Measurements from ENCODE around the gene DHX40. TPM values are rescaled to one million over a fixed set of nuclear protein-coding genes. Genes with fewer than 3 reads are reported as not detected.
A peak's percentile ranks its signal among the peaks of the same experiment; 100 is the strongest.
"Not testable (repeated sequence)": the region's sequence is repeated elsewhere in the genome, so short reads cannot be mapped to it uniquely, and the experiment has no call there.

The DHX40 gene
- total RNA-seq, 2 experiments from 2014 or later, result 17.7 to 20.8 TPM

GRCh38 chr17:59533694-59534093 lies 31.7 kb upstream of the DHX40 start:
- peaks cover 27% of the 10 kb centered on the region for H3K27me3 Mint-ChIP-seq (ENCODE audit: low read depth)
- H3K4me3 Mint-ChIP-seq, result no peak overlapping the region
- no peaks in the 10 kb centered on the region for H3K9me3 Mint-ChIP-seq (ENCODE audit: insufficient read depth)
- ATAC-seq (no peak), DNase-seq (peak; percentile 1)
- no peaks in the 10 kb centered on the region for H3K4me1 Mint-ChIP-seq (ENCODE audit: low read depth)
- no peaks in the 10 kb centered on the region for H3K36me3 Mint-ChIP-seq (ENCODE audit: low read depth)
- POLR2A ChIA-PET, result no interaction called here
- H3K27ac Mint-ChIP-seq, result no peak overlapping the region
- CTCF ChIA-PET, result interaction anchor here (4.4 kb wide), 1 partner anchor 12 kb away, joined by 19 read pairs; no protein-coding TSS in a partner anchor

- peak; percentile 3 for DNase-seq
- no peak for ATAC-seq
- H3K4me3 Mint-ChIP-seq, result no peak overlapping the region
- ChIA-PET POLR2A (no interaction called here), CTCF (no interaction called here)
- no peak overlapping the region for H3K27ac Mint-ChIP-seq
- no peaks in the 10 kb centered on the region for H3K9me3 Mint-ChIP-seq (ENCODE audit: insufficient read depth)
- H3K4me1 Mint-ChIP-seq (ENCODE audit: low read depth), result no peaks in the 10 kb centered on the region
- H3K27me3 Mint-ChIP-seq (ENCODE audit: low read depth), result peaks cover 23% of the 10 kb centered on the region
- no peaks in the 10 kb centered on the region for H3K36me3 Mint-ChIP-seq (ENCODE audit: low read depth)
These were observed 30.8 kb upstream of the DHX40 start for GRCh38 chr17:59534583-59534982.

- H3K27me3 Mint-ChIP-seq (ENCODE audit: low read depth), result peaks cover 24% of the 10 kb centered on the region
- ChIA-PET CTCF (no interaction called here), POLR2A (no interaction called here)
- no peaks in the 10 kb centered on the region for H3K9me3 Mint-ChIP-seq (ENCODE audit: insufficient read depth)
- no peak overlapping the region for H3K27ac Mint-ChIP-seq
- H3K4me3 Mint-ChIP-seq, result no peak overlapping the region
- no peaks in the 10 kb centered on the region for H3K4me1 Mint-ChIP-seq (ENCODE audit: low read depth)
- no peaks in the 10 kb centered on the region for H3K36me3 Mint-ChIP-seq (ENCODE audit: low read depth)
- ATAC-seq (no peak), DNase-seq (no peak)
These were observed 27.1 kb upstream of the DHX40 start for GRCh38 chr17:59538195-59538909.

GRCh38 chr17:59542960-59543635 lies 22.3 kb upstream of the DHX40 start:
- H3K9me3 Mint-ChIP-seq (ENCODE audit: insufficient read depth), result no peaks in the 10 kb centered on the region
- no peaks in the 10 kb centered on the region for H3K4me1 Mint-ChIP-seq (ENCODE audit: low read depth)
- no peak for ATAC-seq
- H3K27me3 Mint-ChIP-seq (ENCODE audit: low read depth), result peaks cover 28% of the 10 kb centered on the region
- H3K36me3 Mint-ChIP-seq (ENCODE audit: low read depth), result no peaks in the 10 kb centered on the region
- CTCF ChIA-PET, result no interaction called here
- POLR2A ChIA-PET, result no interaction called here
- H3K27ac Mint-ChIP-seq, result no peak overlapping the region
- H3K4me3 Mint-ChIP-seq, result no peak overlapping the region
- no peak for DNase-seq

GRCh38 chr17:59545942-59546341 lies 19.5 kb upstream of the DHX40 start:
- H3K27ac Mint-ChIP-seq, result no peak overlapping the region
- no peak for DNase-seq
- H3K4me3 Mint-ChIP-seq, result no peak overlapping the region
- CTCF ChIA-PET, result interaction anchor here (0.8 to 1.2 kb wide), 2 partner anchors 15 to 25 kb away, joined by 3 read pairs; no protein-coding TSS in a partner anchor
- no peaks in the 10 kb centered on the region for H3K9me3 Mint-ChIP-seq (ENCODE audit: insufficient read depth)
- POLR2A ChIA-PET, result interaction anchor here (0.6 kb wide), 1 partner anchor 200 kb away, joined by 3 read pairs; no protein-coding TSS in a partner anchor
- H3K27me3 Mint-ChIP-seq (ENCODE audit: low read depth), result peaks cover 23% of the 10 kb centered on the region
- no peak for ATAC-seq
- H3K4me1 Mint-ChIP-seq (ENCODE audit: low read depth), result no peaks in the 10 kb centered on the region
- H3K36me3 Mint-ChIP-seq (ENCODE audit: low read depth), result no peaks in the 10 kb centered on the region

GRCh38 chr17:59547131-59547915 lies 18.1 kb upstream of the DHX40 start:
- no peak for DNase-seq
- CTCF ChIA-PET, result no interaction called here
- H3K36me3 Mint-ChIP-seq (ENCODE audit: low read depth), result no peaks in the 10 kb centered on the region
- POLR2A ChIA-PET, result interaction anchor here (0.6 kb wide), 1 partner anchor 521 kb away, joined by 5 read pairs; no protein-coding TSS in a partner anchor
- no peak for ATAC-seq
- H3K9me3 Mint-ChIP-seq (ENCODE audit: insufficient read depth), result no peaks in the 10 kb centered on the region
- H3K27me3 Mint-ChIP-seq (ENCODE audit: low read depth), result peaks cover 20% of the 10 kb centered on the region
- H3K27ac Mint-ChIP-seq, result no peak overlapping the region
- H3K4me3 Mint-ChIP-seq, result no peak overlapping the region
- no peaks in the 10 kb centered on the region for H3K4me1 Mint-ChIP-seq (ENCODE audit: low read depth)

- H3K9me3 Mint-ChIP-seq (ENCODE audit: insufficient read depth); DNase-seq; POLR2A ChIA-PET; ATAC-seq; H3K27ac Mint-ChIP-seq; H3K4me3 Mint-ChIP-seq; H3K36me3 Mint-ChIP-seq (ENCODE audit: low read depth); H3K4me1 Mint-ChIP-seq (ENCODE audit: low read depth): not testable (repeated sequence)
- CTCF ChIA-PET, result interaction anchor here (0.9 kb wide), 1 partner anchor 26 kb away, joined by 3 read pairs; no protein-coding TSS in a partner anchor
- peaks cover 15% of the 10 kb centered on the region for H3K27me3 Mint-ChIP-seq (ENCODE audit: low read depth)
These were observed 16.4 kb upstream of the DHX40 start for GRCh38 chr17:59548985-59549384.

GRCh38 chr17:59550703-59551102 lies 14.7 kb upstream of the DHX40 start:
- ChIA-PET POLR2A (interaction anchor here (0.7 kb wide), 1 partner anchor 542 kb away, joined by 4 read pairs; no protein-coding TSS in a partner anchor), CTCF (interaction anchor here (2.1 kb wide), 1 partner anchor 30 kb away, joined by 5 read pairs; no protein-coding TSS in a partner anchor)
- Mint-ChIP-seq H3K4me3 (no peak overlapping the region), H3K4me1 (ENCODE audit: low read depth) (no peaks in the 10 kb centered on the region), H3K27ac (no peak overlapping the region), H3K9me3 (ENCODE audit: insufficient read depth) (no peaks in the 10 kb centered on the region), H3K27me3 (ENCODE audit: low read depth) (peaks cover 18% of the 10 kb centered on the region), H3K36me3 (ENCODE audit: low read depth) (no peaks in the 10 kb centered on the region)
- ATAC-seq, result no peak
- DNase-seq, result no peak

- DNase-seq (no peak), ATAC-seq (no peak)
- Mint-ChIP-seq H3K4me1 (ENCODE audit: low read depth) (no peaks in the 10 kb centered on the region), H3K36me3 (ENCODE audit: low read depth) (no peaks in the 10 kb centered on the region), H3K9me3 (ENCODE audit: insufficient read depth) (no peaks in the 10 kb centered on the region), H3K27ac (no peak overlapping the region), H3K27me3 (ENCODE audit: low read depth) (peaks cover 12% of the 10 kb centered on the region), H3K4me3 (no peak overlapping the region)
- POLR2A ChIA-PET, result no interaction called here
- CTCF ChIA-PET, result interaction anchor here (1.4 to 3.8 kb wide), 3 partner anchors 36 to 247 kb away, joined by 3 to 16 read pairs (median 13); no protein-coding TSS in a partner anchor
These were observed 7.4 kb upstream of the DHX40 start for GRCh38 chr17:59558039-59558438.

GRCh38 chr17:59558953-59559352 lies 6.5 kb upstream of the DHX40 start:
- H3K4me1 Mint-ChIP-seq (ENCODE audit: low read depth), result no peaks in the 10 kb centered on the region
- peaks cover 8% of the 10 kb centered on the region for H3K27me3 Mint-ChIP-seq (ENCODE audit: low read depth)
- H3K9me3 Mint-ChIP-seq (ENCODE audit: insufficient read depth), result no peaks in the 10 kb centered on the region
- ATAC-seq (no peak), DNase-seq (no peak)
- ChIA-PET CTCF (interaction anchor here (1.0 to 3.8 kb wide), 6 partner anchors 18 to 248 kb away, joined by 3 to 16 read pairs (median 4); no protein-coding TSS in a partner anchor), POLR2A (interaction anchor here (1.1 kb wide), 1 partner anchor 12 kb away, joined by 4 read pairs; no protein-coding TSS in a partner anchor)
- no peaks in the 10 kb centered on the region for H3K36me3 Mint-ChIP-seq (ENCODE audit: low read depth)
- H3K4me3 Mint-ChIP-seq, result no peak overlapping the region
- no peak overlapping the region for H3K27ac Mint-ChIP-seq

- peaks cover 7% of the 10 kb centered on the region for H3K9me3 Mint-ChIP-seq (ENCODE audit: insufficient read depth)
- no peak overlapping the region for H3K4me3 Mint-ChIP-seq
- ChIA-PET POLR2A (no interaction called here), CTCF (interaction anchor here (0.9 to 3.8 kb wide), 3 partner anchors 15 to 250 kb away, joined by 3 to 16 read pairs (median 6); no protein-coding TSS in a partner anchor)
- H3K27ac Mint-ChIP-seq, result no peak overlapping the region
- ATAC-seq, result no peak
- DNase-seq, result peak; percentile 33
- H3K36me3 Mint-ChIP-seq (ENCODE audit: low read depth), result peaks cover 9% of the 10 kb centered on the region
- H3K27me3 Mint-ChIP-seq (ENCODE audit: low read depth), result peaks cover 2% of the 10 kb centered on the region
- H3K4me1 Mint-ChIP-seq (ENCODE audit: low read depth), result peaks cover 9% of the 10 kb centered on the region
These were observed 4.4 kb upstream of the DHX40 start for GRCh38 chr17:59561042-59561441.
